ENCODE results near the gene DPP3. TPM values are rescaled to one million over a fixed set of nuclear protein-coding genes. Genes with fewer than 3 reads are reported as not detected.

DPP3 gene
- total RNA-seq, 1 experiment from 2014 or later, result 55.6 TPM

- intact Hi-C loops (cut with micrococcal nuclease), result no loop called here
- H3K4me3 ChIP-seq (replicated peaks in 1 of 2; ENCODE audit: low read depth in 1 of 2, low read length in 2 of 2), result no peak overlapping the region
- RAD21 ChIA-PET (ENCODE audit: low non-redundant PET in 1 of 2, low total read pairs in 2 of 2, uncharacterized antibody in 2 of 2, unreplicated experiment in 2 of 2), result interaction anchor here in 1 of 2 experiments (0.6 kb wide), 1 partner anchor 280 kb away, joined by 3 read pairs; no protein-coding TSS in a partner anchor
- no peak for ATAC-seq
- no peak overlapping the region for H3K27ac ChIP-seq (ENCODE audit: low read depth, low read length)
- H4K20me1 ChIP-seq (ENCODE audit: insufficient read depth), result no peaks in the 10 kb centered on the region
- H2AFZ ChIP-seq (ENCODE audit: low read depth, low read length, poor library complexity, severe bottlenecking), result no peak overlapping the region
- H3K79me2 ChIP-seq (ENCODE audit: insufficient read depth, low read length), result no peaks in the 10 kb centered on the region
- POLR2A ChIA-PET, result interaction anchor here (1.1 kb wide), 1 partner anchor 13 kb away, joined by 3 read pairs; no protein-coding TSS in a partner anchor
- no peaks in the 10 kb centered on the region for H3K27me3 ChIP-seq (ENCODE audit: insufficient read depth, low read length)
- H3K9me2 ChIP-seq (ENCODE audit: insufficient read depth), result no peaks in the 10 kb centered on the region
- H3K9me3 ChIP-seq (ENCODE audit: control insufficient read depth in 1 of 2, insufficient read depth in 1 of 2, low read depth in 1 of 2, low read length in 2 of 2), result no peaks in the 10 kb centered on the region
- no peak overlapping the region for H3K4me2 ChIP-seq (ENCODE audit: low read length)
- no peaks in the 10 kb centered on the region for H3K36me3 ChIP-seq (ENCODE audit: control insufficient read depth in 1 of 2, insufficient read depth in 2 of 2, low read length in 2 of 2)
- peaks cover 0 to 12% of the 10 kb centered on the region in 2 experiments; a peak in 2 of 4 replicates for H3K4me1 ChIP-seq (ENCODE audit: control insufficient read depth in 1 of 2, insufficient read depth in 2 of 2, low read length in 2 of 2)
- TF ChIP-seq ZFX (IDR thresholded peaks at IDR 0.05), result no peak
- no peak for TF ChIP-seq YY1 (IDR thresholded peaks at IDR 0.05; ENCODE audit: extremely low read depth, insufficient replicate concordance, low read depth, low read length)
- no peak for TF ChIP-seq SRF (IDR thresholded peaks at IDR 0.05; ENCODE audit: low read depth)
- TF ChIP-seq ZNF274 (IDR thresholded peaks at IDR 0.05; ENCODE audit: low read depth, low read length), result no peak
- TF ChIP-seq EGR1 (IDR thresholded peaks at IDR 0.05; ENCODE audit: low read depth), result no peak
- no peak for TF ChIP-seq CTCF (IDR thresholded peaks at IDR 0.05 in 2 of 3, conservative IDR thresholded peaks at IDR 0.05 in 1 of 3; ENCODE audit: borderline replicate concordance in 1 of 3, insufficient read depth in 1 of 3, low read depth in 2 of 3, low read length in 2 of 3)
- TF ChIP-seq ZBTB33 (IDR thresholded peaks at IDR 0.05; ENCODE audit: extremely low read depth, insufficient replicate concordance, low read length), result no peak
- TF ChIP-seq SP1 (IDR thresholded peaks at IDR 0.05; ENCODE audit: low read depth), result no peak
- no peak for TF ChIP-seq CEBPB (IDR thresholded peaks at IDR 0.05; ENCODE audit: low read depth)
- TF ChIP-seq SIN3A (IDR thresholded peaks at IDR 0.05; ENCODE audit: low read depth), result no peak
- TF ChIP-seq ELF1 (IDR thresholded peaks at IDR 0.05; ENCODE audit: borderline replicate concordance, low read depth), result no peak
- DNase-seq (ENCODE audit: low read depth, low spot score), result no peak
- no peak overlapping the region for H3K9ac ChIP-seq (ENCODE audit: low read length)
- CTCF ChIA-PET, result no interaction called here
- BruUV-seq (replicated peaks), result no TSS peak
Observed at GRCh38 chr11:66548774-66549630, 68.8 kb downstream of the DPP3 start.
